ENCODE results near the gene TGFBR3. TPM values are rescaled to one million over a fixed set of nuclear protein-coding genes. Genes with fewer than 3 reads are reported as not detected.
A peak's percentile ranks its signal among the peaks of the same experiment; 100 is the strongest.

The TGFBR3 gene
- total RNA-seq, 2 experiments from 2014 or later: 31.5 to 36.6 TPM

DNA sequence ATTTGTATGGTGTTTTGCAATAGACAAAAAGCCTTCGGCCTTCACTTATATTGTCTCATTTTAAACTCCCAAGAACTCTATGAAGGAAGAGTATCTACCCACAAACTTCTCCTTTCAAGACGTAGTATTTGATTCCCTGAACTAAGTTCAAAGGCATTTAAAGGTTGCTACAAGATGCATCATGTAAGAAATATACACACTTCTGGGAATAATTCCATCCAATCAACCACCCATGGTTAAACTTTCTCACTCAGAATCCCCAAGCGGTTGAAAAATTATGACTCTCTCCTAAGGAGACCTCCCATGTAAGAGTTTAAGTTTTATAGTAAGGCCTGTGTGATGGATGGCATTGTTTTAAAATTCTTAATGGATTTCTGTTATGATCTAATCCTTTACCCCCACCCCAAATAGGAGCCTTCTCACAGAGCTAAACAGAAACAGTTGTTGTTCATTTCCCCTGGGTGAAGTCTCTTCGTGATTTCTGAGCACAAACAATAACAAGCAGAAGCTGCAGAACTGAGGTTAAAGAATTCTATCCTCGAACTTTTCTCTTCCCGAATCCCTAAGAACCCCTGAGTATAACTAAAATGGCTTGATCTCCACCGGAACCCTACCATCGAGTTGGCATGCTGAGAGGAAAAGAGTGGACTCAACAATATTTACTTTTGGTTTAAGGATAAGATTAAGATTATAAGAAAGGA, 185.0 kb downstream of the TGFBR3 start:
- no peaks in the 10 kb centered on the region for H3K27me3 Mint-ChIP-seq
- TF ChIP-seq, protein P1, sequence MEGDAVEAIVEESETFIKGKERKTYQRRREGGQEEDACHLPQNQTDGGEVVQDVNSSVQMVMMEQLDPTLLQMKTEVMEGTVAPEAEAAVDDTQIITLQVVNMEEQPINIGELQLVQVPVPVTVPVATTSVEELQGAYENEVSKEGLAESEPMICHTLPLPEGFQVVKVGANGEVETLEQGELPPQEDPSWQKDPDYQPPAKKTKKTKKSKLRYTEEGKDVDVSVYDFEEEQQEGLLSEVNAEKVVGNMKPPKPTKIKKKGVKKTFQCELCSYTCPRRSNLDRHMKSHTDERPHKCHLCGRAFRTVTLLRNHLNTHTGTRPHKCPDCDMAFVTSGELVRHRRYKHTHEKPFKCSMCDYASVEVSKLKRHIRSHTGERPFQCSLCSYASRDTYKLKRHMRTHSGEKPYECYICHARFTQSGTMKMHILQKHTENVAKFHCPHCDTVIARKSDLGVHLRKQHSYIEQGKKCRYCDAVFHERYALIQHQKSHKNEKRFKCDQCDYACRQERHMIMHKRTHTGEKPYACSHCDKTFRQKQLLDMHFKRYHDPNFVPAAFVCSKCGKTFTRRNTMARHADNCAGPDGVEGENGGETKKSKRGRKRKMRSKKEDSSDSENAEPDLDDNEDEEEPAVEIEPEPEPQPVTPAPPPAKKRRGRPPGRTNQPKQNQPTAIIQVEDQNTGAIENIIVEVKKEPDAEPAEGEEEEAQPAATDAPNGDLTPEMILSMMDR (IDR thresholded peaks at IDR 0.05): no peak

DNA sequence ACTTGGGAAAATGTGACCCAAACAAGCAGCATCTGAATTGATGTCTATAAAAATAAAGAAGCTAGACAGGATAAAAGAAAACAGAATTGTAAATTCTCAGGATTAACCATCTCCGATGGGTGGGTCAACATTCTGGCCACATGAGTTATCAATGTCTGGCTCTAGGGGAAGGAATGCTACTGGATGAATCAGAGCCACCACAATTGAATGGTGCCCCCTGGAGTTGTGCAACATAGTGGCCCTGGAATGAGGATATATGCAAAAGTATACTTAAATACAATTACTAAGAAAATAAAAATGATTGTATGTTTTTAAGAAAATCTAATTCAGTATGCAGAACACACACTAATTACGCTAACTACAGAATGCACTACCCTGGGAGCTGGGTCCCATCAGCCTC, 185.6 kb downstream of the TGFBR3 start:
- no peak overlapping the region for H3K4me3 Mint-ChIP-seq
- POLR2A ChIA-PET: no interaction called here
- H3K36me3 Mint-ChIP-seq (ENCODE audit: low read depth): peaks cover 26% of the 10 kb centered on the region
- no peak for DNase-seq
- peaks cover 30% of the 10 kb centered on the region for H3K4me1 Mint-ChIP-seq (ENCODE audit: low read depth)
- Histone ChIP-seq H3K4me1 (ENCODE audit: insufficient read depth, low read length) (peaks cover 8% of the 10 kb centered on the region), H3K4me3 (ENCODE audit: low read length) (no peak overlapping the region), H3K36me3 (ENCODE audit: insufficient read depth, low read length) (peaks cover 12% of the 10 kb centered on the region), H3K27me3 (ENCODE audit: control insufficient read depth in 1 of 2, insufficient read depth in 2 of 2, low read length in 2 of 2) (no peaks in the 10 kb centered on the region), H3K9me3 (ENCODE audit: control insufficient read depth in 1 of 2, insufficient read depth in 1 of 2, low read length in 2 of 2) (no peaks in the 10 kb centered on the region), H3K27ac (ENCODE audit: low read depth in 1 of 2, low read length in 2 of 2) (no peak overlapping the region)
- no peaks in the 10 kb centered on the region for H3K9me3 Mint-ChIP-seq
- no peak overlapping the region for H3K27ac Mint-ChIP-seq
- CTCF ChIA-PET: no interaction called here
- TF ChIP-seq, protein P1 (IDR thresholded peaks at IDR 0.05): no peak
- no peak for ATAC-seq (ENCODE audit: poor library complexity)
- H3K27me3 Mint-ChIP-seq: no peaks in the 10 kb centered on the region
- intact Hi-C loops (cut with DNase I, micrococcal nuclease): no loop called here

More for the DNA sequence above, 185.0 kb downstream of the TGFBR3 start:
- ATAC-seq (ENCODE audit: poor library complexity) (no peak), DNase-seq (no peak)
- Mint-ChIP-seq H3K9me3 (no peaks in the 10 kb centered on the region), H3K27ac (no peak overlapping the region), H3K36me3 (ENCODE audit: low read depth) (peaks cover 22% of the 10 kb centered on the region), H3K4me1 (ENCODE audit: low read depth) (peaks cover 30% of the 10 kb centered on the region), H3K4me3 (no peak overlapping the region)
- Histone ChIP-seq H3K9me3 (ENCODE audit: control insufficient read depth in 1 of 2, insufficient read depth in 1 of 2, low read length in 2 of 2) (no peaks in the 10 kb centered on the region), H3K27ac (ENCODE audit: low read depth in 1 of 2, low read length in 2 of 2) (no peak overlapping the region), H3K27me3 (ENCODE audit: control insufficient read depth in 1 of 2, insufficient read depth in 2 of 2, low read length in 2 of 2) (no peaks in the 10 kb centered on the region), H3K36me3 (ENCODE audit: insufficient read depth, low read length) (peaks cover 8% of the 10 kb centered on the region), H3K4me1 (ENCODE audit: insufficient read depth, low read length) (peaks cover 8% of the 10 kb centered on the region), H3K4me3 (ENCODE audit: low read length) (no peak overlapping the region)
- intact Hi-C loops (cut with DNase I, micrococcal nuclease): no loop called here
- ChIA-PET CTCF (no interaction called here), POLR2A (no interaction called here)

DNA sequence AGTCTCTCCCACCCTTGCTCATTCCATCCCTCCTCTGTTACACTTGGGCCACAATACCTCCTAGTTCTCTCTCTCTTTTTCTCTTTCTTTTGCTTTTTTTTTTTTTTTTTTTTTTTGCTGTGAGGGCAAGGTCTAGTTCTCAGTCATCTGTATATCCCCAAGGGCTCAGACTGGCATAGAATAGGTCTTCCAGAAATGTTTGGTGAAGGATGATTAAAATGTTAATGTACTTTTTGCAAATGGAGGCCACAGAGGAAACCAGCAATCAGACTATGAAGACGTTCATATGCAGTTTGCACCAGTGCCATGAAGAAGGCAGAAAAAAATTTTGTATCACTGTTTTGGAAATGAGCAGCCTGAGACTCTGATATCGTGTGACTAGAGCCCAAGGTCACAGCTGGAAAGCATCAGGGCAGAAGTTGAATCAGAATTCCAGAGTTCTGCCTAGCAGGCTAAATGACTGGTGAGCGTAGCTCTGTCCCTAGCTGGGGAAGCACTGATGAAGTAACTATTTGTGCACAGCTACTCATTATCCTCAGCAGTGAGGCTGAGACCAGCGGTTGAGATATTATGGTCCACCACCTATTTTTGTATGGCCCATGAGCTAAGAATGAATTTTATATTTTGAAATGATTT, 186.5 kb downstream of the TGFBR3 start:
- Histone ChIP-seq H3K27me3 (ENCODE audit: control insufficient read depth in 1 of 2, insufficient read depth in 2 of 2, low read length in 2 of 2) (no peaks in the 10 kb centered on the region), H3K4me3 (ENCODE audit: low read length) (no peak overlapping the region), H3K4me1 (ENCODE audit: insufficient read depth, low read length) (peaks cover 8% of the 10 kb centered on the region), H3K27ac (ENCODE audit: low read depth in 1 of 2, low read length in 2 of 2) (no peak overlapping the region), H3K9me3 (ENCODE audit: control insufficient read depth in 1 of 2, insufficient read depth in 1 of 2, low read length in 2 of 2) (no peaks in the 10 kb centered on the region), H3K36me3 (ENCODE audit: insufficient read depth, low read length) (peaks cover 13% of the 10 kb centered on the region)
- no peaks in the 10 kb centered on the region for H3K27me3 Mint-ChIP-seq
- ATAC-seq (ENCODE audit: poor library complexity) (no peak), DNase-seq (no peak)
- no peak overlapping the region for H3K4me3 Mint-ChIP-seq
- H3K9me3 Mint-ChIP-seq: no peaks in the 10 kb centered on the region
- ChIA-PET CTCF (no interaction called here), POLR2A (no interaction called here)
- H3K4me1 Mint-ChIP-seq (ENCODE audit: low read depth): peaks cover 30% of the 10 kb centered on the region
- peak overlapping the region; percentile 58 for H3K27ac Mint-ChIP-seq
- TF ChIP-seq, protein P1 (IDR thresholded peaks at IDR 0.05): no peak
- peaks cover 27% of the 10 kb centered on the region for H3K36me3 Mint-ChIP-seq (ENCODE audit: low read depth)
- intact Hi-C loops (cut with DNase I, micrococcal nuclease): loop anchor here (5.0 to 10.0 kb wide), 2 partner anchors 185 to 723 kb away; partner anchors contain the start of gene TGFBR3 (in 1 of the 2)
